ENCODE measurements around the gene PBX1.

The PBX1 gene

GRCh38 chr1:164841702-164842465 lies 282.9 kb downstream of the PBX1 start:
- TF ChIP-seq EZH2phosphoT487 (IDR thresholded peaks at IDR 0.05; ENCODE audit: borderline replicate concordance, low read length), result no peak
- TF ChIP-seq CTCF (IDR thresholded peaks at IDR 0.05; ENCODE audit: low read depth, low read length, poor library complexity, severe bottlenecking), result no peak
- H3K27ac ChIP-seq (ENCODE audit: low read depth, low read length), result no peak overlapping the region
- H3K4me2 ChIP-seq (ENCODE audit: low read length), result no peak overlapping the region
- H3K79me2 ChIP-seq (ENCODE audit: control insufficient read depth, low read length), result no peaks in the 10 kb centered on the region
- no peaks in the 10 kb centered on the region for H3K9me2 ChIP-seq (replicated peaks; ENCODE audit: control insufficient read depth, low read length)
- no peaks in the 10 kb centered on the region for H3K9me3 ChIP-seq (ENCODE audit: control insufficient read depth, insufficient read depth, low read length)
- H3K36me3 ChIP-seq (ENCODE audit: control insufficient read depth, low read length), result no peaks in the 10 kb centered on the region
- no peaks in the 10 kb centered on the region for H3K4me1 ChIP-seq (ENCODE audit: control insufficient read depth, low read length)
- H3F3A ChIP-seq (ENCODE audit: control insufficient read depth, insufficient read depth), result no peaks in the 10 kb centered on the region
- H4K20me1 ChIP-seq (ENCODE audit: control insufficient read depth, insufficient read depth, low read depth, low read length), result no peaks in the 10 kb centered on the region
- no peaks in the 10 kb centered on the region for H3K27me3 ChIP-seq (ENCODE audit: control insufficient read depth, low read length)
- H3K4me3 ChIP-seq (ENCODE audit: low read length), result no peak overlapping the region

- Histone ChIP-seq H3K27me3 (ENCODE audit: control insufficient read depth, low read length) (no peaks in the 10 kb centered on the region), H3K4me3 (ENCODE audit: low read length) (no peak overlapping the region), H3K4me2 (ENCODE audit: low read length) (no peak overlapping the region), H3K27ac (ENCODE audit: low read depth, low read length) (no peak overlapping the region), H3K9me3 (ENCODE audit: control insufficient read depth, insufficient read depth, low read length) (no peaks in the 10 kb centered on the region), H3K36me3 (ENCODE audit: control insufficient read depth, low read length) (no peaks in the 10 kb centered on the region), H3K79me2 (ENCODE audit: control insufficient read depth, low read length) (no peaks in the 10 kb centered on the region), H3K9me2 (replicated peaks; ENCODE audit: control insufficient read depth, low read length) (no peaks in the 10 kb centered on the region), H4K20me1 (ENCODE audit: control insufficient read depth, insufficient read depth, low read depth, low read length) (no peaks in the 10 kb centered on the region), H3K4me1 (ENCODE audit: control insufficient read depth, low read length) (no peaks in the 10 kb centered on the region), H3F3A (ENCODE audit: control insufficient read depth, insufficient read depth) (no peaks in the 10 kb centered on the region)
- TF ChIP-seq EZH2phosphoT487 (IDR thresholded peaks at IDR 0.05; ENCODE audit: borderline replicate concordance, low read length) (no peak), CTCF (IDR thresholded peaks at IDR 0.05; ENCODE audit: low read depth, low read length, poor library complexity, severe bottlenecking) (no peak)
Measured at GRCh38 chr1:164842870-164843269, 283.9 kb downstream of the PBX1 start.

GRCh38 chr1:164843743-164844500 lies 284.9 kb downstream of the PBX1 start:
- Histone ChIP-seq H3K4me2 (ENCODE audit: low read length) (no peak overlapping the region), H3K27ac (ENCODE audit: low read depth, low read length) (no peak overlapping the region), H3K4me1 (ENCODE audit: control insufficient read depth, low read length) (no peaks in the 10 kb centered on the region), H3F3A (ENCODE audit: control insufficient read depth, insufficient read depth) (no peaks in the 10 kb centered on the region), H3K9me3 (ENCODE audit: control insufficient read depth, insufficient read depth, low read length) (no peaks in the 10 kb centered on the region), H4K20me1 (ENCODE audit: control insufficient read depth, insufficient read depth, low read depth, low read length) (no peaks in the 10 kb centered on the region), H3K9me2 (replicated peaks; ENCODE audit: control insufficient read depth, low read length) (no peaks in the 10 kb centered on the region), H3K27me3 (ENCODE audit: control insufficient read depth, low read length) (no peaks in the 10 kb centered on the region), H3K36me3 (ENCODE audit: control insufficient read depth, low read length) (no peaks in the 10 kb centered on the region), H3K4me3 (ENCODE audit: low read length) (no peak overlapping the region), H3K79me2 (ENCODE audit: control insufficient read depth, low read length) (no peaks in the 10 kb centered on the region)
- no peak for TF ChIP-seq CTCF (IDR thresholded peaks at IDR 0.05; ENCODE audit: low read depth, low read length, poor library complexity, severe bottlenecking)
- TF ChIP-seq EZH2phosphoT487 (IDR thresholded peaks at IDR 0.05; ENCODE audit: borderline replicate concordance, low read length), result no peak

Measured in DOHH2 (cell line).